ENCODE data around the gene PLXNA2.

Gene PLXNA2

GRCh38 chr1:208133355-208133754 is 110.8 kb downstream of the PLXNA2 start:
- DNase-seq = no peak

- DNase-seq = peak; percentile 54 to 74
Observed at GRCh38 chr1:208132287-208132882, 111.8 kb downstream of the PLXNA2 start.

- DNase-seq = no peak
Observed at GRCh38 chr1:208131621-208132286, 112.4 kb downstream of the PLXNA2 start.

- DNase-seq = no peak
Observed at GRCh38 chr1:208129487-208129886, 114.7 kb downstream of the PLXNA2 start.

GRCh38 chr1:208129060-208129459 is 115.1 kb downstream of the PLXNA2 start:
- DNase-seq = no peak

- no peak for DNase-seq
Observed at GRCh38 chr1:208127792-208128529, 116.2 kb downstream of the PLXNA2 start.

- DNase-seq = no peak
Observed at GRCh38 chr1:208127284-208127683, 116.9 kb downstream of the PLXNA2 start.

GRCh38 chr1:208126108-208126507 is 118.1 kb downstream of the PLXNA2 start:
- no peak for DNase-seq

- DNase-seq = no peak
Observed at GRCh38 chr1:208122612-208123358, 121.4 kb downstream of the PLXNA2 start.

GRCh38 chr1:208121813-208122364 is 122.3 kb downstream of the PLXNA2 start:
- no peak for DNase-seq

- DNase-seq = no peak
Observed at GRCh38 chr1:208120431-208120790, 123.8 kb downstream of the PLXNA2 start.

- DNase-seq = no peak
Observed at GRCh38 chr1:208118841-208119606, 125.2 kb downstream of the PLXNA2 start.

GRCh38 chr1:208118306-208118705 is 125.9 kb downstream of the PLXNA2 start:
- DNase-seq = no peak

- DNase-seq = no peak
Observed at GRCh38 chr1:208117826-208118225, 126.4 kb downstream of the PLXNA2 start.

GRCh38 chr1:208117409-208117808 is 126.8 kb downstream of the PLXNA2 start:
- no peak for DNase-seq

- DNase-seq = no peak
Observed at GRCh38 chr1:208115924-208116640, 128.1 kb downstream of the PLXNA2 start.

- DNase-seq = no peak
Observed at GRCh38 chr1:208113011-208113410, 131.2 kb downstream of the PLXNA2 start.

GRCh38 chr1:208112401-208112800 is 131.8 kb downstream of the PLXNA2 start:
- no peak for DNase-seq

- DNase-seq = no peak
Observed at GRCh38 chr1:208111646-208112190, 132.5 kb downstream of the PLXNA2 start.

GRCh38 chr1:208110296-208110695 is 133.9 kb downstream of the PLXNA2 start:
- DNase-seq = no peak

GRCh38 chr1:208108646-208109330 is 135.4 kb downstream of the PLXNA2 start:
- no peak for DNase-seq

Data from stimulated activated CD4-positive, alpha-beta T cell treated with anti-CD3 and anti-CD28 coated beads, Interleukin-2, amount 100 ng/mL, for 24 hours (primary cell).